H1 (cell line): Measurements from ENCODE around the gene STARD7. TPM values are rescaled to one million over a fixed set of nuclear protein-coding genes. Genes with fewer than 3 reads are reported as not detected.
A peak's percentile ranks its signal among the peaks of the same experiment; 100 is the strongest.

ENCODE experiments used
- CTCF ChIA-PET: fragments of 300-600 bp; sonication (Branson Sonifier 250); formaldehyde crosslinking; loops from one replicate; lab custom pipeline; 2021; ENCODE audit not compliant: partially characterized antibody; lab: Charles Lee
- POLR2A ChIA-PET: fragments of 300-600 bp; sonication (Branson Sonifier 250); formaldehyde crosslinking; loops from one replicate; lab custom pipeline; 2021; ENCODE audit warnings: inconsistent platforms; ENCODE audit not compliant: partially characterized antibody; lab: Charles Lee
- DNase-seq, 2 experiments: peaks; one replicate each; pipeline versions ENCODE4 v3.0.0 to v3.0.0-alpha.2; 2010 to 2022; ENCODE audit warnings: low spot score in 2 of 2, low read depth in 1 of 2, mixed read lengths in 1 of 2
- FAIRE-seq: peaks from 2 replicates; lab custom pipeline; 2011; peaks lifted over from hg19 to GRCh38; lab: Jason Lieb, UNC
- H2AFZ ChIP-seq: 2 replicates; pipeline ENCODE4 v1.8.1; 2012; ENCODE audit warnings: low read length, inconsistent platforms
- H2AK5ac ChIP-seq: 2 replicates; pipeline ENCODE4 v1.6.1; 2013; ENCODE audit warnings: low read depth, low read length
- H2BK120ac ChIP-seq: replicated peaks from 2 replicates; pipeline ENCODE3; 2013; ENCODE audit warnings: low read depth, low read length, inconsistent platforms
- H2BK12ac ChIP-seq: 2 replicates; pipeline ENCODE4 v1.6.1; 2013; ENCODE audit warnings: low read depth, low read length
- H2BK15ac ChIP-seq: 2 replicates; pipeline ENCODE4 v1.6.1; 2013; ENCODE audit warnings: low read length
- H2BK20ac ChIP-seq: 2 replicates; pipeline ENCODE4 v1.6.1; 2013; ENCODE audit warnings: low read length
- H2BK5ac ChIP-seq: 2 replicates; pipeline ENCODE4 v1.6.1; 2013; ENCODE audit warnings: low read depth, low read length
- H3K14ac ChIP-seq: 2 replicates; pipeline ENCODE4 v1.6.1; 2013; ENCODE audit warnings: inconsistent platforms; ENCODE audit not compliant: insufficient read length
- H3K18ac ChIP-seq: 2 replicates; pipeline ENCODE4 v1.6.1; 2013; ENCODE audit warnings: low read length; ENCODE audit errors: extremely low read depth
- H3K23ac ChIP-seq: 2 replicates; pipeline ENCODE4 v1.6.1; 2013; ENCODE audit warnings: inconsistent platforms; ENCODE audit not compliant: insufficient read length
- H3K23me2 ChIP-seq: 2 replicates; pipeline ENCODE4 v1.6.1; 2013; ENCODE audit warnings: low read depth, low read length
- H3K27ac ChIP-seq: 2 replicates; pipeline ENCODE4 v1.6.1; 2011; ENCODE audit warnings: low read depth, low read length, inconsistent platforms
- H3K27me3 ChIP-seq, 4 experiments: replicated peaks in 1 of 4; 1 replicate in 1 of 4; 2 replicates in 3 of 4; pipeline versions ENCODE4 v1.6.1 to v1.8.1; 2011 to 2013; ENCODE audit warnings: low read length in 3 of 4, mild to moderate bottlenecking in 3 of 4, inconsistent platforms in 2 of 4, mixed read lengths in 2 of 4, moderate library complexity in 1 of 4; ENCODE audit not compliant: control insufficient read depth in 3 of 4, insufficient read depth in 3 of 4; ENCODE audit errors: extremely low read depth in 1 of 4
- H3K36me3 ChIP-seq, 4 experiments: 2 replicates each; pipeline versions ENCODE4 v1.6.1 to v1.8.1; 2011 to 2013; ENCODE audit warnings: mild to moderate bottlenecking in 4 of 4, low read length in 3 of 4, moderate library complexity in 2 of 4, control low read depth in 1 of 4, inconsistent platforms in 1 of 4; ENCODE audit not compliant: insufficient read depth in 4 of 4, control insufficient read depth in 2 of 4
- H3K4ac ChIP-seq: replicated peaks from 2 replicates; pipeline ENCODE3; 2013; ENCODE audit warnings: low read length, low read depth, mixed read lengths, inconsistent platforms; ENCODE audit not compliant: insufficient read length
- H3K4me1 ChIP-seq, 4 experiments: replicated peaks in 1 of 4; 1 replicate in 1 of 4; 2 replicates in 3 of 4; pipeline versions ENCODE4 v1.6.1 to v1.8.1; 2011 to 2013; ENCODE audit warnings: low read length in 3 of 4, inconsistent platforms in 2 of 4, mixed read lengths in 1 of 4; ENCODE audit not compliant: insufficient read depth in 4 of 4, control insufficient read depth in 3 of 4
- H3K4me2 ChIP-seq, 2 experiments: 2 replicates each; pipeline versions ENCODE4 v1.6.1 to v1.8.1; 2011 to 2013; ENCODE audit warnings: low read depth in 2 of 2, low read length in 2 of 2, control low read depth in 1 of 2, inconsistent platforms in 1 of 2, mild to moderate bottlenecking in 1 of 2; ENCODE audit not compliant: insufficient read depth in 1 of 2
- H3K4me3 ChIP-seq, 4 experiments: fragments of 200-600, 300-600 bp in 1 of 4; sonication (generic), shearing (Covaris generic), sonication (Bioruptor Twin) in 1 of 4; 2 replicates each; pipeline versions ENCODE4 v1.5.1 to v1.8.1; 2011 to 2016; ENCODE audit warnings: low read length in 4 of 4, low read depth in 3 of 4, control low read depth in 2 of 4, inconsistent platforms in 2 of 4, mild to moderate bottlenecking in 2 of 4, mixed read lengths in 1 of 4, moderate library complexity in 1 of 4; ENCODE audit not compliant: insufficient read depth in 2 of 4; ENCODE audit errors: extremely low read depth in 1 of 4
- H3K56ac ChIP-seq: replicated peaks from 2 replicates; pipeline ENCODE3; 2013; ENCODE audit warnings: low read depth, mild to moderate bottlenecking, mixed read lengths, low read length, inconsistent platforms; ENCODE audit not compliant: insufficient read length
- H3K79me1 ChIP-seq: 2 replicates; pipeline ENCODE4 v1.6.1; 2013; ENCODE audit warnings: low read depth, low read length, control low read depth
- H3K79me2 ChIP-seq, 2 experiments: 2 replicates each; pipeline versions ENCODE4 v1.6.1 to v1.8.1; 2012 to 2013; ENCODE audit warnings: low read length in 2 of 2, mild to moderate bottlenecking in 2 of 2, inconsistent platforms in 1 of 2; ENCODE audit not compliant: insufficient read depth in 2 of 2, control insufficient read depth in 1 of 2
- H3K9ac ChIP-seq, 4 experiments: replicated peaks in 1 of 4; 1 replicate in 1 of 4; 2 replicates in 3 of 4; pipeline versions ENCODE4 v1.6.1 to v1.8.1; 2011 to 2013; ENCODE audit warnings: low read depth in 3 of 4, low read length in 3 of 4, control low read depth in 2 of 4, mild to moderate bottlenecking in 2 of 4, moderate library complexity in 2 of 4, inconsistent platforms in 1 of 4; ENCODE audit errors: extremely low read depth in 1 of 4
- H3K9me3 ChIP-seq, 2 experiments: 2 replicates each; pipeline versions ENCODE4 v1.6.1 to v1.8.1; 2012 to 2013; ENCODE audit warnings: mild to moderate bottlenecking in 2 of 2, moderate library complexity in 2 of 2, control low read depth in 1 of 2, inconsistent platforms in 1 of 2, low read depth in 1 of 2, low read length in 1 of 2, mixed read lengths in 1 of 2; ENCODE audit not compliant: insufficient read depth in 2 of 2
- H4K20me1 ChIP-seq, 2 experiments: replicated peaks in 1 of 2; 2 replicates each; pipeline versions ENCODE3 to v1.8.1; 2011 to 2013; ENCODE audit warnings: inconsistent platforms in 2 of 2, low read length in 2 of 2, mild to moderate bottlenecking in 1 of 2; ENCODE audit not compliant: insufficient read depth in 2 of 2, control insufficient read depth in 1 of 2
- H4K5ac ChIP-seq: 2 replicates; pipeline ENCODE4 v1.6.1; 2013; ENCODE audit warnings: low read length, low read depth, mixed read lengths, inconsistent platforms; ENCODE audit not compliant: insufficient read length
- H4K8ac ChIP-seq: 2 replicates; pipeline ENCODE4 v1.8.0; 2013; ENCODE audit warnings: mild to moderate bottlenecking, moderate library complexity, low read length, inconsistent platforms; ENCODE audit not compliant: insufficient read depth; ENCODE audit errors: extremely low read depth
- H4K91ac ChIP-seq: replicated peaks from 2 replicates; pipeline ENCODE3; 2013; ENCODE audit warnings: low read length, mixed read lengths, inconsistent platforms; ENCODE audit not compliant: insufficient read length
- CREB1 ChIP-seq: IDR thresholded peaks from 2 replicates; pipeline ENCODE4 v1.6.1; 2012; ENCODE audit warnings: inconsistent platforms
- RFX5 ChIP-seq: IDR thresholded peaks from 2 replicates; pipeline ENCODE4 v1.6.1; 2011; ENCODE audit warnings: low read depth, low read length, improper control_type of control experiment, borderline replicate concordance
- WGBS, 2 experiments: shearing (Covaris generic) in 1 of 2; methylation state at CpG; one replicate each; pipeline versions ENCODE4 v1.1.6 to v1.1.7; 2013 to 2015; ENCODE audit warnings: low lambda C conversion rate in 2 of 2, mixed read lengths in 2 of 2, inconsistent platforms in 1 of 2, low coverage in 1 of 2, missing lambda C conversion rate in 1 of 2; ENCODE audit not compliant: insufficient replicate concordance in 2 of 2, insufficient coverage in 1 of 2, insufficient read length in 1 of 2; ENCODE audit errors: extremely low coverage in 1 of 2, missing lambda C conversion rate in 1 of 2; 5-methylcytosine and 5-hydroxymethylcytosine counted together
- polyA plus RNA-seq, 7 experiments: library from polyadenylated mRNA; depleted of rRNA in 3 of 7; stranded (reverse) in 5 of 7; unstranded in 2 of 7; fragments of >200 nt in 5 of 7; fragments of 200-250 nt in 2 of 7; gene quantifications; 1 replicate in 5 of 7; 2 replicates in 1 of 7; 4 replicates in 1 of 7; pipeline versions ENCODE4 v1.2.1 to v1.2.3, GENCODE V29; 2011 to 2013; ENCODE audit warnings: missing spikeins in 2 of 7, mixed read lengths in 2 of 7
- total RNA-seq: library from RNA; stranded (reverse); fragmentation: NEBNext Ultra II Directional; extraction: Animal tissue kit (Norgen Biotek cat#: 25700); gene quantifications from 2 replicates; pipeline ENCODE4 v1.2.1, GENCODE V29; 2021
- TF ChIP-seq, protein P1 (sequence below), 3 experiments: IDR thresholded peaks; 1 replicate in 2 of 3; 2 replicates in 1 of 3; pipeline versions ENCODE4 v1.5.1 to v1.6.1; 2011; ENCODE audit warnings: low read length in 3 of 3, mild to moderate bottlenecking in 3 of 3, inconsistent platforms in 2 of 3, low read depth in 1 of 3, moderate library complexity in 1 of 3; ENCODE audit not compliant: insufficient read depth in 1 of 3; ENCODE audit errors: control extremely low read depth in 1 of 3

The STARD7 gene
- total and polyA plus RNA-seq, 2 of the 8 experiments (the other 6 are each of a cell fraction or from before 2014, with no cell fraction given) = 89.1 to 200 TPM

DNA sequence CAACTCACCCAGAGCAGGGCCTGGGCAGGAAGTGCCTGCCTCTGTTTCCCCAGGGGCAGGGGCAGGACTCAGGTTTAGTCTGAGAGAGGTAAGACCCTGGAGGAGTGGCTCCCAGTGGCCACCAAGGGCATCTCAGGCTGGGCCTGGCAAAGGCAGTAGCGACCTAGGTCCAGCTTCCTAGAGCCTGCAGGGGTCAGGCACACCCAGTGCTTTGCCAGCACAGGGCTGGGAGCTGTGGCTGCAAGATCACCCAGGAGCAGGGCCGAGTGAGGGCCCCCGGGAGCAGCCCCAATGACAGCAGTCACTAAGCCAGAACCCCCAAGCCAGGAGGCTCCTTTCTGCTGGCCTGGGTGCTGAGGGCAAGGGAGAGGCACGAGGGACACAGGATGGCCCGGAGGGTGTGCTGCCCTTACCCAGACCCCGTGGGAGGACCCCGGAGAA lies 54.6 kb downstream of the STARD7 start:
- H3K18ac ChIP-seq = no peak overlapping the region
- 76% methylated on average over 5 of the region's 7 CpGs; no CpG with 5 or more reads in 1 of the 2 experiments for WGBS, 2 experiments
- peak overlapping the region; percentile 73 for H3K4ac ChIP-seq
- ChIA-PET POLR2A (interaction anchor here (0.6 to 1.5 kb wide), 2 partner anchors 15 to 25 kb away, joined by 3 to 4 read pairs; partner anchors contain the start of gene ASTL), CTCF (interaction anchor here (1.0 to 10.1 kb wide), 4 partner anchors 10 to 114 kb away, joined by 4 to 98 read pairs (median 27); partner anchors contain the start of gene ASTL)
- no peak overlapping the region for H3K4me3 ChIP-seq
- H2BK20ac ChIP-seq = peak overlapping the region; percentile 61; the same call in 1 of the 2 replicates
- no peak overlapping the region for H3K4me2 ChIP-seq
- H3K36me3 ChIP-seq = no peaks in the 10 kb centered on the region
- H3K4me1 ChIP-seq = peaks cover 0 to 20% (median 7%) of the 10 kb centered on the region in 4 experiments; a peak in 6 of 7 replicates
- no peak overlapping the region for H3K9ac ChIP-seq
- FAIRE-seq (no peak), DNase-seq (no peak)
- H2AK5ac ChIP-seq = no peak overlapping the region
- no peak overlapping the region for H3K14ac ChIP-seq
- no peak overlapping the region for H3K27ac ChIP-seq
- no peaks in the 10 kb centered on the region for H4K20me1 ChIP-seq
- no peaks in the 10 kb centered on the region for H3K79me2 ChIP-seq
- no peaks in the 10 kb centered on the region for H3K9me3 ChIP-seq
- no peaks in the 10 kb centered on the region; the same call in 1 of the 2 replicates for H3K23me2 ChIP-seq
- H2BK12ac ChIP-seq = 0 out of 2 replicates have a peak overlapping the region, but pooled peaks have one; percentile 43
- no peak overlapping the region for H2BK5ac ChIP-seq
- no peak overlapping the region for H3K23ac ChIP-seq
- H3K56ac ChIP-seq = no peak overlapping the region
- no peak overlapping the region for H2BK120ac ChIP-seq
- H4K5ac ChIP-seq = no peak overlapping the region
- H2AFZ ChIP-seq = no peak overlapping the region; the same call in 1 of the 2 replicates
- no peaks in the 10 kb centered on the region; a peak in 1 of 7 replicates for H3K27me3 ChIP-seq
- no peaks in the 10 kb centered on the region for H3K79me1 ChIP-seq
- H2BK15ac ChIP-seq = no peak overlapping the region
- H4K8ac ChIP-seq = no peak overlapping the region
- no peak for TF ChIP-seq RFX5
- TF ChIP-seq CREB1 = no peak
- TF ChIP-seq, protein P1, sequence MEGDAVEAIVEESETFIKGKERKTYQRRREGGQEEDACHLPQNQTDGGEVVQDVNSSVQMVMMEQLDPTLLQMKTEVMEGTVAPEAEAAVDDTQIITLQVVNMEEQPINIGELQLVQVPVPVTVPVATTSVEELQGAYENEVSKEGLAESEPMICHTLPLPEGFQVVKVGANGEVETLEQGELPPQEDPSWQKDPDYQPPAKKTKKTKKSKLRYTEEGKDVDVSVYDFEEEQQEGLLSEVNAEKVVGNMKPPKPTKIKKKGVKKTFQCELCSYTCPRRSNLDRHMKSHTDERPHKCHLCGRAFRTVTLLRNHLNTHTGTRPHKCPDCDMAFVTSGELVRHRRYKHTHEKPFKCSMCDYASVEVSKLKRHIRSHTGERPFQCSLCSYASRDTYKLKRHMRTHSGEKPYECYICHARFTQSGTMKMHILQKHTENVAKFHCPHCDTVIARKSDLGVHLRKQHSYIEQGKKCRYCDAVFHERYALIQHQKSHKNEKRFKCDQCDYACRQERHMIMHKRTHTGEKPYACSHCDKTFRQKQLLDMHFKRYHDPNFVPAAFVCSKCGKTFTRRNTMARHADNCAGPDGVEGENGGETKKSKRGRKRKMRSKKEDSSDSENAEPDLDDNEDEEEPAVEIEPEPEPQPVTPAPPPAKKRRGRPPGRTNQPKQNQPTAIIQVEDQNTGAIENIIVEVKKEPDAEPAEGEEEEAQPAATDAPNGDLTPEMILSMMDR (IDR thresholded peaks at IDR 0.05; ENCODE audit: control extremely low read depth in 1 of 3, insufficient read depth in 1 of 3, low read depth in 1 of 3, low read length in 3 of 3) = peak in 2 of 3 experiments; percentile 35 to 43; a peak in 3 of 4 replicates
- no peak overlapping the region for H4K91ac ChIP-seq
